Inflammatory macrophage treated with lipopolysaccharide for 1 hour (primary cell): Measurements from ENCODE around the gene PRKN.
A peak's percentile ranks its signal among the peaks of the same experiment; 100 is the strongest.
"Not testable (repeated sequence)": the region's sequence is repeated elsewhere in the genome, so short reads cannot be mapped to it uniquely, and the experiment has no call there.

Experiments
- DNase-seq, 2 donors: peaks; one replicate each; pipeline ENCODE4 v3.0.0-alpha.2; 2020 to 2022

The PRKN gene

DNA sequence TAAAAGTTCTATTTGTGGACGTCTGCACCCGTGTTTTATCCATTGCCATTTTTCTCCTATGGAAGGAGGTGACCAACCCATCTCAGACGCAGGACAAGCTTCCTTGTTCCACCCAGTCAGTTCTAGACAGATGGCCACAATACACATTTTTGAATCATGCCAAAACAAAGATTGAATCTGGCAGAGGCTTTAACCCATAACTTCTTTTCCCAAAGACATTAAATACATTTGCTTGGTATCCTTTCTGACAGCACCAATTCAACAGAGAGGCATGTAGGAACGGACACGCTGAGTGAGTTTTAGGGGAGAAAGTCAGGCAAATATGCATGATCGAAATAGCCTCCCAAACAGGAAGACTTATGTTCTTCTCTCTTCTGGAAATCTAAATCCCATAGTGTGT is 901.1 kb downstream of the PRKN start:
- DNase-seq, result no peak

DNA sequence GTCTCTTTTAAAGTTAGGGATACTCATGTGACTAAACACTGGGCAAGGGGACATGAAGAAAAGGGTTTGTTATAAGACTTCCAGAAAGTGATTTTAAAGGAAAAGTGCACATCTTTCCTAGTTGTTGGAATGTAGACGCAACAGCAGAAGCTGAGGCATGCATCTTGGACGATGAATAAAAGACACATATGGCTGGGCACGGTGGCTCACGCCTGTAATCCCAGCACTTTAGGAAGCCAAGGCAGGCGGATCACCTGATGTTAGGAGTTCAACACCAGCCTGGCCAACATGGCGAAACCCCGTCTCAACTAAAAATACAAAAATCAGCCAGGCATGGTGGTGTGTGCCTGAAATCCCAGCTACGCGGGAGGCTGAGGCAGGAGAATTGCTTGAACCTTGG is 905.4 kb downstream of the PRKN start:
- not testable (repeated sequence) for DNase-seq

DNA sequence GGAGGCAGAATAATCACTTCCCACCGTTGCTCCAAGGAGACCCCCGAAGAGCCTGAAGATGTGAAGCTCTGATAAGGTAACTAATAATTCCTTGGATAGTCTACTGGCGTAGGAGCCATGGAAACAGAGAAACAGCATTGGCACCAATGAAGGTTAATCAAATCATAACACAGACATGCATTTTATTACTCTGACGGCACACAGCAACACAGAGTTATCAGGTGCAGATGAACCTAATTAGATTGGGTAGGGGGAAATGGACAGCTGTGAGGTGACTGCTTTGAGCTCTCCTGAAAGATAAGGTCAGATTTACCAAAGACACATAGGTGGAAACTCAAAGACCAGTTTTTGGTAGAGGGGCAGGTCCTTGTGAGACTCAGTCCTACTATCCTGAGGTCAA is 909.7 kb downstream of the PRKN start:
- DNase-seq, result no peak

DNA sequence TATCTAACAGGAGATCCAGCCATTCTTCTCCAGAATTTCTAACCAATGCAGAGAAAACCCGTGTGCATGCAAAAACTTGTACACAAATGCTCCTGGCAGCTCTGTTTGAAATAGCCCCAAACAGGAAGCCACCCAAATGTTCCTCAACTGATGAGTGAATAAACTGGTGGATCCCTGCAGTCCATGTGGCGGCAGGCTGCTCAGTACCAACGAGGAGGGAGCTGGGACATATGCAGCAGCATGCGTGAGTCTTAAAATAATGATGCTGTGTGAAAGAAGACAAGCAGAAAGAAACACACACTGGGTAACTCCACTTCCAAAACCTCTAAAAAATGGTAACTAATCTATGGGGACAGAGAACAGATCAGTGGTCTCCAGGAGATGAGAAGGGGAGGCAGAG is 911.6 kb downstream of the PRKN start:
- no peak for DNase-seq

DNA sequence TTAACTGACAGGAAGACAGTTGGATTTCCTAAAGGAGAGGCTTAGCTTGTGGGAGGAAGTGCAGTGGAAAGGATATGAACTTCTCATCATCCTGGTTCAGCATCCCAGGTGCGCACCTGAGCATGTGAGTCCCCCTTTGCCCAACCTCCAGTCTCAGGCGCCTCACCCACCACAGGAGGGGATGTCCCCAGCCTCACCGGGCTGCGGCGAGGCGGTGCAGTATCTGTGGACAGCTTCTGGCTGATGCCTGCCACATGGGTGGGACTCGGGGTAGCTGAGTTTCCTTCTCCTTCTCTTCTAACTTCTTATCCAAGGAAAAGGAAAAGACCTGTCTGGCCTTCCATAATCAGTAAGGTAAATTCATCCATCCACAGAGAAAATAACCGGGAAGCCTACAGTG is 914.4 kb downstream of the PRKN start:
- DNase-seq, result no peak

DNA sequence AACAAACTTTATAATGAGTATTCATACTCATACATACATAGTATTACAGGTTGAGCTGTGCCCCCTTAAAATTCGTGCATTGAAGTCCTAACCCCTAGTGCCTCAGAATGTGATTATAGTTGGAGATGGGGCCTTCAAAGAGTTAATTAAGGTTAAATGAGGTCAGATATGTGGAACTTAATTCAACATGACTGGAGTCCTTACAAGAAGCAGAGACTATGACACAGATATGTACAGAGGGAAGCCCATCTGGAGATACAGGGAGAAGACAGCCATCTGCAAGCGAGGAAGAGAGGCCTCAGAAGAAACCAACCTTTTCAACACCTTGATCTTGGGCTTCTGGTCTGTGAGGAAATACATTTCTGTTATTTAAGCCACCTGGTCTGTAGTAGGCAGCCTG is 917.6 kb downstream of the PRKN start:
- DNase-seq, result no peak

DNA sequence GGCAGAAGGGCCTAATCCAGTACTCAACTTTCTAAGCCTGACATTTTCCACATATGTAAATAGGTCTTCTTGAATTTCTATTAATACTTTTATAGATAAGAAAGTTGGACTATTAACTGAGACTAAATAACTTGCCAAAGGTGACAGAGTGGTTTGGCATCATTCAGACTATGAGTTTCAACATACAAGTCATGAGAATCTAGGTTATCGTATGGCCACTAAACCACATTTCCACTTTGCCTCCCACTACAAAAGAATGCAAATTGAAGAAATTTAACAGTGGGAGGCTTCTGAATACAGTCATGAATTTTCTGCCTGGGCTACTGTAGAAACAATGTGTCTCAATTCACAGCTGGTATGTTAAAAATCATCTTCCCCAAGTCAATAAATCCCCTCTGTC is 922.7 kb downstream of the PRKN start:
- DNase-seq, result no peak

DNA sequence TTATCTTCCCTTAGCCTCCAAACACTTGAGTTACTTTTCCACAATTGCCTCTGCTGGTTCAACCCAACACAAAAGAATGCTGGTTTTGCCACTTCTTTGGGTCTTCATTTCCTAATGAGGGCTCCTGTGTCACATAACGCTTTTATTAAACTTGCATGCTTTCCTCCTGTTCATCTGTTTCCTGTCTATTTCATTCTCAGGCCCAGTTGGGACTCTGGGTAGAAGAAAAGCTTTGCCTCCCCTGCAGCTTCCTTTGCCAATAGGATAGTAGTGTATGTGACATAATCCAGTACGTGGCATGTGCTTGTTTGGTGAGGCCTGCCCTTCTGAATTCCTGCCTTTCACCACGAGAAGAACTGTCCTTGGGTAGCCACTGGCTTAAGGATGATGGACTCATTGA is 924.4 kb downstream of the PRKN start:
- no peak for DNase-seq

DNA sequence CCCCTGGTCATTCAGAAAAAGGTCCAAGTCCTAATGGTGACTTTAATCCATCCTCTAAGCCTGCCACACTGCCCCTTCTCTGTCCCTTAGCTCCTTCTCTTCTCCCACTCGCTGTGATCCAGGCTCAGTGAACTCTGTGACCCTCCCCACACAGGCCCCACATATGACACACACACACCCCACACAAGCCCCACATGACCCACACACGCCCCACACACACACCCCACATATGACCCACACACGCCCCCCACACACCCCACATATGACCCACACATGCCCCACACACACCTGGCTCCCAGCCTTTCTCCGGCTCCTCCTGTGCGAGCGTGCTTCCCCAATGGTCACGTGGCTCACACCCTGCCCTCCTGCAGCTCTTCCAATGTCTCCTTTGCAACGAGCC is 925.3 kb downstream of the PRKN start:
- DNase-seq, result no peak

DNA sequence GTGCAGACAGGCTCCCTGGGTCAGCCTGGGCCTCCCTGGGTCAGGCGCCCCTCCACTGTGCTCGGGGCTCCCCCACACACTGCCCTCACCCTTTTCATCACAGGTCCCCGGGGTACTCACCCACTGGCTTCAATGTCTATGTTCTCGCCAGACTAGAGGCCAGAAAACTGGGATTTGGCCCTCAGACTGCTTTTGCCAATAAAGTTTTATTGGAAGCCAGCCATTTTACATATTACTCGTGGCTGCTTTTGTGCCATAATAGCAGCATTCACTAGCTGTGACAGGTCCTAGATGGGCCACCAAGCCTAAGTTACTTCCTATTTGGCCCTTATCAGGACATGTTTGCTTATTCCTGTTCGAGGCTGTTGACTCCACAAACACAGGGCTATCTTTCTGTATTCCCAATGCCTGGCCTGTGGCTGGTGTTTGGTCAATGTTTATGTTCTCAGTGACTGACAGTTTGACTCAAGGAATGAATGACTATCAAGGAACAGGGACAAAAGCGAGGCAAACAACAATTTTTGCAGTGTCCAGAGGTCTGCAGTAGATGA is 928.6 kb downstream of the PRKN start:
- DNase-seq, result no peak

DNA sequence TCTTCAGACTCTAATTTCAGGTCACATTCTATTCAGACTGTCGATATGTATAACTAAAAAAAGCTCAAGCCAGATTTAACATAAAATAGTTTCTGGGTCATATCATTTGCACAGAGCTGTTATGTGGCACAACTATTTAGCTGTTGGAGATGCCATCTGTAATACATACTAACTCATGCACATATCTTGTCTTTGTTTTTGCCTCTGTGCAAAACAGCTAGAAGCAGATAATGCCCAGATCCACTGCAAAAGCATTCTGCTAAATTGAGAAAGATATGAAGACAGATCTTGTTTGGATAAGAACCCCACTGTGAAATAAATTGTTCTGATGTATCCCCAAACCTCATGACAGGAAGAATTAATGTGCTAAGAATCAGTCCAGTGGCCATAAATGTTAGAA is 930.9 kb downstream of the PRKN start:
- no peak for DNase-seq

DNA sequence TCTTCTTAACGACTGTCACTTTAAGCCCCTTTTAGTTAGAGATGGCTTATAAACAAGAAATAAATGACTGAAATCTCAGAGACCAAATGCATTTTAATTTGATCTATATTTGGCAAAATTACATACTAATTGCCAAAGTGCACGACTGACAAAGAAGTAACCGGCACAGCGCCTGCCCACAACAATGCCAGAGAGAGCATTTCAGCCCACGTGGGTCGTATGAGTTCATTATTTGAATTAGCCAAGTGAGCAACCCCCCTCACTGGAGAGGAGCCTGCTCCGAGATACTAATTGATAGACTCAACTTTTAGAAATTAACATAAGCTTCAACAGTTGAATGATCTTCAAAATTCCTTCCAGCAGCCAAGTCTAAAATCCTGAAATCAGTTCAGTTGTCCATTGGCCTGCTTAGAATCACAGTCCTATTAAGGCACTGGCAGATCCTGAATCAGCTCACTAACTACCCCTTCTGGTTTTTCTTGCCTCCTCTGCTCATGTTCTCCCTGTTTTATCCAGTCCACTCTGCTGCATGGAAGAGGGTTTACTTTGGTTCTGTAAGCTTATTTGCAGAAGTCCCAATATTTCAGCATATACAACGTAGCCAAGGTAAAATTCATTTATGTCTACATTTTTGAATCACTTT is 934.6 kb downstream of the PRKN start:
- no peak for DNase-seq

DNA sequence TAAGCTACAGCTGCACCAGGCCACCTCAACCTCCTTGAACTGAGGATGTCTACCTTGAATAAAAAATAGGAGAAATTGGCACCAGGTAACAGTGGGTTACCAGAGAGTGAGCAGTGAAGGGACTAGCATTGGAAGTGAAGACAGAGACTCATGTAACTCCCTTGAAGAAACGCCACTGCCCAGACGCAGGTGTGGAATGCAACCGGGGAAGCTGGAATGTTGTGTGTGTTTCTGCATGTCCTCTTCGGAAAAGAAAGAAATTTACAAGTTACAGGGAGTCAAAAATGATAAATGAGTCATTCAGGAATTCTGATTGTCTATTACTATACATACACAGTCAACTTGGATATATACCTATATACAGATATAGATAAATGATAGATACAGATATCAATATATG is 939.0 kb downstream of the PRKN start:
- DNase-seq, result no peak

DNA sequence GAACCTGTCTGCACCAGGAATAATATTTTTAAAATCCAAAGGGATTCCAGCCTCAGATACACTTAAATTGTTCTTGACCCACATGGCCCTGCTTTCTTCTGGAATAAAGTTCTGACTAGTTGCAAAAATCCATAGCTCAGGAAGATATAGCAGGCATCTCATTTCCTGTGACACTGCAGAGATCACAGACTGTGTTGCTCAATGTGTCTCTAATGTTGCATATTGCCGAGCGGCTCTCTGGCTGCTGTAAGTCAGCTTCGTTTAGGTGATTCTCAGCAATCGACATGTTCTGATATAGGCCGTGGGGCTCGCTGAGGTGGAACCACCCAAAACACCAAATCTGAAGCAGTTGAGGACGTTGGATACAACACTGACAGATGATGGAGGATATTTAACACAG is 955.4 kb downstream of the PRKN start:
- DNase-seq, result no peak

DNA sequence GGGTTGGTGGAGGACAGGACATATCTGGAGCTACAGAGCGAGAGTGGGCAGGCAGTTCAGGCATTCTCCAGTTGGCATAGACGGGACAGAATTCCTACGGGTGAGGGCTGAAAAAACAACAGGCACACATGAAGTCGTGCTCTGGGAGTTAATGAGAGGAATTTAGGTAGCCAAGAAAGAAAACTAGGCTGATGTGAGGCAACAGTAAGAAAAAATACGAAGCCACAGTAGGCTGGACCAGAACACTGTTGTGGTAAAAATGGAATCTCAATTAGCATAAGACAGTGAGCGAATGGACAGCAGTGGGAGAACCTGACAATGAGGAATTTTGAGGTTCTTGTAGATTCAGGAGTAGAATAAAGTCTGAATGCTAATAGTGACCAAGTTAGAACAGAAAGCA is 965.6 kb downstream of the PRKN start:
- DNase-seq, result no peak

DNA sequence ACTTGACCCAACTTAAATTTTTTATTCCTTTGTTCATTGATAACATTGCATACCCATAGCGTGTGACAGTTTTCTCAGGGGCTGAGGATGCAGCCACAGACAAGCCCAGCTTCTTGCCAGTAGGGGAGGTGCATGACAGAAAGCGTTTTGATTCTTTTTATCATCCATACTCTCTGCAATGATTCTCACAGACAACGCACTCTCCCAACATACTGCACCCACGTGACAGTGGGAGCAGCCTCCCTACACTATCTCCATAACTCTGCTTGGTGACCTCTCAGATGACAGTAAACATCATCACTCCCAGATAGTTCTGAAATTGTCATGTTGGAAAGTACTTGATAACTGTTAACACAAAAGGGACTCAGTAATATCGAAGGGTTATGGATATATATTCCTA is 972.5 kb downstream of the PRKN start:
- no peak for DNase-seq

DNA sequence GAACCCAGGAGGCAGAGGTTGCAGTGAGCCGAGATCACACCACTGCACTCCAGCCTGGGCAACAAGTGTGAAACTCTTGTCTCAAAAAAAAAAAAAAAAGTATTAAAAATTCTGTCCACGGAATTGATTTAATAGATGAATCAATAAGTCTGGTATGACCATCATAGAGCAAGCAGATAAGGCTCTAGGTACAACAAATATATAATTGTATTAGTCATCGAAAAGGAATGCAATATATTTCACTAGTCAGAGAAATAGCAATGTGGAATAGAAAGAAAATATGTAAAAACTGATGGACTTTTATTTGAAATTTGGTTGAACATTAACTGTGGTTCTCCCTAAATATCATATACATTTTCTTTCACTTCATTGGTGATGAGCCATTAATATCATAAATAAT is 976.9 kb downstream of the PRKN start:
- DNase-seq, result no peak

DNA sequence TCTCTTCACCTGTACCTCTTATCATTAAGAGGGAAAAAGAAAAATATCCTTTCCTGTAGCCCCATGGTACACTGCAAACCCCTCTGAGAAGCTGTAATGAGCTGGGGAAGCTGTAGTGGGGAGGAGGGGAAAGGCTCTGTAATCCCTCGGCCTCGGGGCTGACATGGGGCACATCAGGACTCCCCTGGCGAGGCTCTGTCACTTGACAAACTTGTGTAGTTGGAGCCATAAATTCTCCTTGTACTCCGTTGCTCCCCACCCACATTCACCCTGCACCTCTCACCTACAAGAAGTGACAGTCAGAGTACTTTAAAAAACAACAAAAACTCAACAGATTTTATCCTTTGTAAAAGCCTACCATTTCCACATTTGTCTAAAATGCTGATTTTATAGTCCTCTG is 978.0 kb downstream of the PRKN start:
- DNase-seq, result no peak

DNA sequence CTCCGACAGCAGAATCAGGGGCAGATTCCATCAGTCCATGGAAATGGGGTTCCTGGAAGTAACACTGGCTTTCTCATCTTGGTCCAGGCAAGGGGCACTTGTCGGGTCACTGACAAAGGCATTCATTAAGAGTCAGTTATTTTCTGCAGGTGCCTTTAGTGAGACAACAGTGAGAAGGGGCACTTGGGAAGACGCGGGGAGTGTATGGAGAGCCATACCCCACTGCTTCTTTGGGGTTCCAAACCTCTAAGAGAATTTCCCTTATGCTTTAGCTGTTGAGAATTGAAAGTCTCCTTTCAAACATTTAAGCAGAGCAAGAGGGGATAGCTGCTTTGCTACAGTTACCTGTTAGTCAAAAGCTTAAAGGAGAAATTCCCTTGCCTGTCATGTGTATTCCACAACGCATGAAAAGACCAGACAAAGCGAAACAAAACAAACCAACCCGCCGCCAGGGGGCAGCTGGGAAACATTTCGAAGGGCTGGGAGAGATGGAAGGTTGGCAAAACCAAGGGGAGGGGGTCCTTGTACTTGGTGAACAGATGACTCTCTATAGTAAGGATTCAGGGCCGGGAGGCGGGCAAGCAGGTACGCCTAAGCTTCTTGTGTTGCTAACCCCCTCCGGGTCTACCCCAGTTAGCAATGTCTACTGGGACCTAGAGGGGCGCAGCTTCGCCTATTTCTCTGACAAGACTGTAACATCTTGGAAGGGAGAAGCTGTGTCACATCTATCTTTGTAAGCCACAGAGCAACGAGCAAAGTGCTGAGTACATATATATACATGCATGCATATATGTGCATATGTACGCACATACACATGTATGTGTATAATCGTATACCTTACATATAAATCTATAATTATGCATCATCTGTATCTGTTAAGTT is 978.8 kb downstream of the PRKN start:
- peak; percentile 2 to 52 for DNase-seq

DNA sequence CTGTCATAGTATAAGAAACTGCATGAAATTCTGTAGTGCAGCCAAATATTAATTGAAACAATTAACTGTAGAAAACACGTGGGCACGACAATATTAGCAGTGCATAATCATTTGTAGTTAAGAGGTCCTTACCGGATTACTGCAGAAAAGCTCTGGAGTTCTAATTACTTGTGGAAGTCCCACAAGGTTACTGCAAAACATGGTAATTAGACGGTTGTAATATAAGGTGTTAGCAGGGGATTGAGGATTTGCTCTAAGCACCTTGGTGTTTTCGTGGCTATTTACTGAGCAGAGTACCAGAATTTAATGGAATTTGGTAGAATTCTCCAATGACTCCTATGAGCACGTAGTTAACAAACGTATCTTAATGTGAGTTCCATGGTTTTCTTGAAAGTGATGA is 980.1 kb downstream of the PRKN start:
- DNase-seq, result no peak

DNA sequence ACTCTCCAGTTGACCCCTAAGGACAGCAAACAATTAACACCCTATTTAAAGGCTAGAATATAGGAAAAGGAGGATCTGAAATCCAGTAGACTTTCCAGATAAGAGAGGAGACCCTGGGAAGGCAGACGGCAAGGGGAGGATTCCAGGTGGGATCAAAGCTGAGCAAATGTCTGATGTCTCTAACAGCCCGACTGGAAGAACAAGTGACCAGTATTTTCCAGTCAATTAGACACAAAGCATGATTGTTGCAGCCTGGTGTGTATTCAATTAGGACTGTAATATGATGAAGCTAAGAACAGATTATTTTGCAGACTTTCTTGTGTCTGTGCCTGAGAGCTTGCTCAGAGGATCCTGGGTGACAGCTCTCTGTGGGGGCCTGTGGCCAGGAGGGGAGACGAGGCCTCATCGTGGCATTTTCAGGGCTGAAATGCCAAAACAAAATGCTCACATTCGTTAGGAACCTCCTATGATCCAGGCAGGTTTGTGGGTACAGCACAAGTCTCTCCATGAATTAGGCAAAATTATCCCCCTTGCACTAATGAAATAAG is 981.9 kb downstream of the PRKN start:
- no peak for DNase-seq

DNA sequence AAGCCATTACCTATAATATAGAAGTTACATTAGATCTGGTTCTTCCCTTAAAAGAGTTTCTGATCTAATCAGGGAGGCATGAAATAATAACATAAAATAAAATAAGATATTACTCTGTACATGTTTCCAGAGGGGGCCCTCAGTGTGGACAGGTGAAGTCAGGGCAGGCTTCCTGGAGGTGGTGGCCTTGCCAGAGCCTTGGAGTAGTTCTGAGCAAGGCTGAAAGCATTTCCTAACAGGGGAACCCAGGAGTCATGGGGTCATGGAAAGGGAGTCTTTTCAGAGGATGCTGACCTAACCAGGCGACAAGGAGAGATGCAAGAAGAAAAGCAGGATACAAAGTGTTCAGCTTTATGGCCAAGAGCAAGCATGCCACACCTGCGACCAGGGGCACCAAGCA is 982.4 kb downstream of the PRKN start:
- DNase-seq, result no peak

DNA sequence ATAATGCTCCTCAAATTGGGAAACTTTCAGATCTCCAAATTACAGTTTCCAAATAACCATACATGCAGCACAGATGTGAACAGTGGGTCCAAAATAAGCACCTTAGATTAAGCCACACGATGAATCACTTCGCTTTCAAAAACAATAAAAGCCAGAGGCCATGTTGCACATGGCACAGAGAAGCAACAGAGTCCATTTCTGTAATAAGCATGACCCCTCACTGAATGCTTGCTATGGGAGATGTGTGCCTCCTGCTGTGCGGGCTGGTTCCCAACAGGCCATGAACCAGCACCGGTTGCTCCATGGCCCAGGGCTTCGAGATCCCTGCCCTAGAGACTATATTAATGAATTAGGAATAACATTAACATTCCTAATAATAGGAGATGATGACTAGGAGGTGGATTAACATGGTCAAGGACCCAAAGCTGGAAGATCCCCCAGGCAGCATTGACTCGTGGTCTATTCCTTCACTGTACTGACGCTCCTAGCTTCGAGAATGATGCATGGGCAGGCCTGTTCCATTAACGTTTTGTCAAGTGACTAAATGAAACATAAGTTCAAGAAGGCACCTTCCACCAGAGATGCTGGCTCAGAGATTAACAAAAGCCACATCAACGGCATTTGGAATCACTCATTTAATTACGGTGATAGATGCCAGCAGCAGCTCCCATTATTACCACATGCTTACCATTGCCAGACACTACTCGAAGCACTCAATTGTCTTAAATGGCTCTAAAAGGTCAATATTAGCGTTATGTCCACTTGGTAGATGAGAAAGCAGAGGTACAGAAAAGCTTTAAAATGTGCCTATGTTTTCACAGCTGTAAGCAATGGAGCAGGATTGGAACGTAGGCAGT is 983.1 kb downstream of the PRKN start:
- no peak for DNase-seq
